Breast epithelium (tissue), 3 donors: ENCODE data around the gene TMUB2.

Experiments used
- CTCF ChIP-seq, 3 donors: fragments of 450-650 bp; IDR thresholded peaks; one replicate each; pipeline ENCODE4 v1.5.1; 2016 to 2017; ENCODE audit warnings: antibody characterized with exemption in 3 of 3, mild to moderate bottlenecking in 3 of 3, moderate library complexity in 3 of 3
- POLR2A ChIP-seq: fragments of 450-650 bp; IDR thresholded peaks from one replicate; pipeline ENCODE4 v1.6.1; 2016; ENCODE audit warnings: antibody characterized with exemption, mild to moderate bottlenecking, moderate library complexity

- TF ChIP-seq CTCF (IDR thresholded peaks at IDR 0.05) (no peak), POLR2A (no peak)
Observed at GRCh38 chr17:44209786-44210341, 23.1 kb downstream of the TMUB2 start.
